Hepatocyte (in vitro differentiated cells): Measurements from ENCODE around the gene NCAPG2.

Experiments
- EZH2 ChIP-seq: fragments of 200-600 bp; sonication (generic); IDR thresholded peaks from 2 replicates; pipeline ENCODE4 v1.6.1; 2016; ENCODE audit warnings: antibody characterized with exemption, mild to moderate bottlenecking, borderline replicate concordance
- EZH2phosphoT487 ChIP-seq: fragments of 200-600 bp; sonication (generic); IDR thresholded peaks from one replicate; pipeline ENCODE4 v1.6.1; 2018; ENCODE audit warnings: antibody characterized with exemption, mild to moderate bottlenecking, low read depth, moderate library complexity; ENCODE audit not compliant: unreplicated experiment, severe bottlenecking
- TF ChIP-seq, protein P1 (sequence below): fragments of 200-600 bp; sonication (generic); IDR thresholded peaks from 2 replicates; pipeline ENCODE4 v1.5.1; 2016; ENCODE audit warnings: antibody characterized with exemption, mild to moderate bottlenecking; ENCODE audit not compliant: poor library complexity

- TF ChIP-seq, protein P1, sequence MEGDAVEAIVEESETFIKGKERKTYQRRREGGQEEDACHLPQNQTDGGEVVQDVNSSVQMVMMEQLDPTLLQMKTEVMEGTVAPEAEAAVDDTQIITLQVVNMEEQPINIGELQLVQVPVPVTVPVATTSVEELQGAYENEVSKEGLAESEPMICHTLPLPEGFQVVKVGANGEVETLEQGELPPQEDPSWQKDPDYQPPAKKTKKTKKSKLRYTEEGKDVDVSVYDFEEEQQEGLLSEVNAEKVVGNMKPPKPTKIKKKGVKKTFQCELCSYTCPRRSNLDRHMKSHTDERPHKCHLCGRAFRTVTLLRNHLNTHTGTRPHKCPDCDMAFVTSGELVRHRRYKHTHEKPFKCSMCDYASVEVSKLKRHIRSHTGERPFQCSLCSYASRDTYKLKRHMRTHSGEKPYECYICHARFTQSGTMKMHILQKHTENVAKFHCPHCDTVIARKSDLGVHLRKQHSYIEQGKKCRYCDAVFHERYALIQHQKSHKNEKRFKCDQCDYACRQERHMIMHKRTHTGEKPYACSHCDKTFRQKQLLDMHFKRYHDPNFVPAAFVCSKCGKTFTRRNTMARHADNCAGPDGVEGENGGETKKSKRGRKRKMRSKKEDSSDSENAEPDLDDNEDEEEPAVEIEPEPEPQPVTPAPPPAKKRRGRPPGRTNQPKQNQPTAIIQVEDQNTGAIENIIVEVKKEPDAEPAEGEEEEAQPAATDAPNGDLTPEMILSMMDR: no peak
- TF ChIP-seq EZH2 (no peak), EZH2phosphoT487 (no peak)
Observed at GRCh38 chr7:158676906-158677305, 27.7 kb downstream of the NCAPG2 start.
